T-cell (primary cell): ENCODE results near the gene TNS2. TPM values are rescaled to one million over a fixed set of nuclear protein-coding genes. Genes with fewer than 3 reads are reported as not detected.

Source experiments
- ATAC-seq, 4 experiments: fragments of 200-7000 bp in 3 of 4; fragments of 150-1000 bp in 1 of 4; cut with Tn5 transposase; replicated peaks in 1 of 4; 1 replicate in 3 of 4; 2 replicates in 1 of 4; pipeline ENCODE4 v1.10.0; 2021; ENCODE audit warnings: moderate library complexity in 3 of 4, mild to moderate bottlenecking in 2 of 4, moderate number of reproducible peaks in 1 of 4
- CTCF ChIA-PET, 2 donors: fragments of 300-600 bp; sonication (Branson Sonifier 250); formaldehyde crosslinking; loops; one replicate each; lab custom pipeline; 2022; ENCODE audit warnings: antibody characterized with exemption in 2 of 2; lab: Charles Lee
- POLR2A ChIA-PET, 2 donors: fragments of 300-600 bp; sonication (Branson Sonifier 250); formaldehyde crosslinking; loops; one replicate each; lab custom pipeline; 2022; ENCODE audit warnings: antibody characterized with exemption in 2 of 2; lab: Charles Lee
- DNase-seq, 35 experiments: peaks; one replicate each; pipeline versions ENCODE4 v3.0.0 to v3.0.0-alpha.2; 2013 to 2023
- H3K27ac ChIP-seq: one replicate; pipeline ENCODE4 v1.5.1; 2013; ENCODE audit warnings: low read length
- H3K27me3 ChIP-seq, 2 experiments: replicated peaks in 1 of 2; 1 replicate in 1 of 2; 2 replicates in 1 of 2; pipeline versions ENCODE4 v1.6.1 to v1.7.0; 2013; ENCODE audit warnings: low read length in 1 of 2, mixed read lengths in 1 of 2; ENCODE audit not compliant: control insufficient read depth in 2 of 2, insufficient read depth in 2 of 2; ENCODE audit errors: extremely low read depth in 1 of 2
- H3K36me3 ChIP-seq, 2 donors: 1 replicate in 1 of 2; 2 replicates in 1 of 2; pipeline versions ENCODE4 v1.6.1 to v1.7.0; 2013; ENCODE audit warnings: low read length in 1 of 2; ENCODE audit not compliant: control insufficient read depth in 2 of 2, insufficient read depth in 1 of 2; ENCODE audit errors: extremely low read depth in 1 of 2
- H3K4me1 ChIP-seq, 2 experiments: 1 replicate in 1 of 2; 2 replicates in 1 of 2; pipeline versions ENCODE4 v1.6.1 to v1.7.0; 2013; ENCODE audit warnings: low read length in 2 of 2, mixed read lengths in 1 of 2; ENCODE audit not compliant: insufficient read depth in 2 of 2, control insufficient read depth in 1 of 2; ENCODE audit errors: extremely low read depth in 1 of 2
- H3K4me3 ChIP-seq, 2 donors: 1 replicate in 1 of 2; 2 replicates in 1 of 2; pipeline versions ENCODE4 v1.5.1 to v1.7.0; 2013; ENCODE audit warnings: mild to moderate bottlenecking in 2 of 2, low read length in 1 of 2, moderate library complexity in 1 of 2; ENCODE audit not compliant: control insufficient read depth in 1 of 2; ENCODE audit errors: extremely low read depth in 1 of 2
- H3K9me3 ChIP-seq: 2 replicates; pipeline ENCODE4 v1.7.0; 2013
- H3K27ac Mint-ChIP-seq, 2 donors: one replicate each; pipeline ENCODE4 v1.8.0; 2020 to 2021; ENCODE audit warnings: mild to moderate bottlenecking in 2 of 2, mixed read lengths in 2 of 2
- H3K27me3 Mint-ChIP-seq, 2 donors: one replicate each; pipeline ENCODE4 v1.8.0; 2021 to 2022; ENCODE audit warnings: mixed read lengths in 2 of 2
- H3K36me3 Mint-ChIP-seq: one replicate; pipeline ENCODE4 v1.8.0; 2021; ENCODE audit warnings: mixed read lengths
- H3K4me1 Mint-ChIP-seq, 3 donors: one replicate each; pipeline ENCODE4 v1.8.0; 2020 to 2022; ENCODE audit warnings: mixed read lengths in 3 of 3, mild to moderate bottlenecking in 1 of 3
- H3K4me3 Mint-ChIP-seq, 3 donors: one replicate each; pipeline ENCODE4 v1.8.0; 2020 to 2022; ENCODE audit warnings: mild to moderate bottlenecking in 3 of 3, mixed read lengths in 3 of 3, moderate library complexity in 3 of 3
- H3K9me3 Mint-ChIP-seq, 3 donors: one replicate each; pipeline ENCODE4 v1.8.0; 2020 to 2022; ENCODE audit warnings: mixed read lengths in 3 of 3
- WGBS: methylation state at CpG from one replicate; pipeline ENCODE4 v1.1.5; 2013; ENCODE audit warnings: missing lambda C conversion rate; ENCODE audit not compliant: insufficient coverage; 5-methylcytosine and 5-hydroxymethylcytosine counted together
- total RNA-seq, 35 experiments: library from RNA in 6 of 35; stranded (reverse) in 6 of 35; fragments of 120-200 nt in 1 of 35; gene quantifications; one replicate each; pipeline versions ENCODE4 v1.2.1 to v1.2.4 and lab custom pipeline; 2013 to 2026

The TNS2 gene
- total RNA-seq, 5 donors from 2014 or later (not counting 1 experiment from before 2014, with no cell fraction given) = 2.5 to 5.1 (median 3.0) TPM

DNA sequence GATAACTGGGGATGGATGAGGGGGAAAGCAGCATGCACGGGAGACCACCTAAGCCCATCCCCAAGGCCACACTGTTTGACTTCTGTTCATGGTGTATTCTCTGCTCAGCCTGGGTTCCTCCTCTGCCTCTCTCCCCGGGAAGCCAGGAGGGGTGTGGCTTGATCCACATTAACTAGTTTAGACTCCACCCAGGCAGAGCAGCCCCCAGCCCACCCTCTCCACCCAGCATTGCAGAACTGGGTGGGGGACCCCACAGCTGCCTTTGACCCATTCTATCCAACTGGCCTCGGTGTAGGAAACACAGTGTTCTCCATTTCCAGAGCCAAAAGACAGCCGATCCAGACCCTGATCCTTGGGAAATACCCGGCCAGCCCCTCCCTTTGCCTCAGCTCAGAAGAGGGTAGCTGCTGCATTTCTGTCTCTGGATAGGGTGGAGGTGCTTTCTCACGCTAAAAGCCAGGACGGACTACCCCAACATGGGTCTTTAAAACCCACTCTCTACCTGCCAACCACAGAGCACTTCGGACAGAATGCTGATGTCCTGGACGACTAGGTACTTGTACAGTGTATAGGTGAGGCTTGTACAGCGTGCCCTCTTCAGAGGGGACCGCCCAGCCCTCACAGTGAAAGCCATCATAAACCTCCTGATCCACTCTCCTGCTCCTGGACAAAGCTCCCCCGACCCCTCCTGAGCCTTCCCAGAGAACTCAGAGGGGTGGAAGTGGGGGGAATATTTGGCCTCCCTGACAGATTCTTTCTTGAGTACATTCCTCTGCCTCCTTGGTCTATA is 20.0 kb downstream of the TNS2 start:
- H3K9me3 ChIP-seq = no peaks in the 10 kb centered on the region
- no peak for ATAC-seq
- no peak for DNase-seq
- no peaks in the 10 kb centered on the region for H3K27me3 ChIP-seq
- ChIA-PET POLR2A (no interaction called here), CTCF (no interaction called here)
- peaks cover 0 to 5% of the 10 kb centered on the region in 2 experiments for H3K4me1 ChIP-seq
- WGBS = 94% methylated on average over 2 of the region's 12 CpGs
- Mint-ChIP-seq H3K27me3 (no peaks in the 10 kb centered on the region), H3K36me3 (peaks cover 43% of the 10 kb centered on the region), H3K4me3 (no peak overlapping the region), H3K9me3 (no peaks in the 10 kb centered on the region), H3K27ac (peak overlapping the region; percentile 27 to 28), H3K4me1 (peaks cover 25 to 29% (median 26%) of the 10 kb centered on the region in 3 donors)
- no peak overlapping the region for H3K4me3 ChIP-seq
- peaks cover 12 to 78% of the 10 kb centered on the region in 2 donors for H3K36me3 ChIP-seq
- H3K27ac ChIP-seq = no peak overlapping the region

DNA sequence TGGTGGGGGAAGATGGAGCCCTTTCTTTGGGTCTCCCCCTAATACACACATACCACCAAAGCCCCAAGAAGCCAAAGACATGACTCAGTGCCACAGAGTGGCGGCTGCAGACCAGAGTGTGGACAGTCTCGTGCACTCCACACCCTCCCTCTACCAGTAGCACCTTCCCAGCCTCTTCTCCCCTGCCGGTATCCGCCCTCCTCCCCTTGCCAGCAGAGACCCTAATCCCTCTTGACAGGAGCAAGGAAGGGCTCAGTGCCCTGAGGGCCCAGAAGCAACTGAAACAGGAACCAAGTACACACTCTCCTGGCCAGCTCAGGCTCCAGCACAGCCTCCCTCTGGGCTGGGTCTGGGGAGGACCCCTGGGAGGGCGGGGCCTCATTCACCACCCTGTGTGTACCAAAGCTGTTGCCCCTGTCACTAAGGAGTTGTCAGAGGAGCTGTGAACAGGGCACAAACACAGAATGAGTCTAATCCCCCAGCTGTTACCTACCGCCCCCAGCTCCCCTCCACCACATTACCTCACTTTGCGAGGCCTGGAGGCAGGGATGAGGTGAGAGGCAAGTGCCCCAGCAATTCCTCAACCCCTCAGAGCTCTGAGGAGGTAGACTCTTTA is 21.1 kb downstream of the TNS2 start:
- WGBS = 86% methylated on average over 5 of the region's 7 CpGs
- no peak overlapping the region for H3K4me3 Mint-ChIP-seq
- peaks cover 26 to 31% (median 30%) of the 10 kb centered on the region in 3 donors for H3K4me1 Mint-ChIP-seq
- peak overlapping the region in 1 of 2 donors; percentile 28 for H3K27ac Mint-ChIP-seq
- Histone ChIP-seq H3K36me3 (peaks cover 12 to 78% of the 10 kb centered on the region in 2 donors), H3K4me3 (no peak overlapping the region), H3K9me3 (no peaks in the 10 kb centered on the region), H3K27me3 (no peaks in the 10 kb centered on the region), H3K27ac (no peak overlapping the region), H3K4me1 (peaks cover 0 to 3% of the 10 kb centered on the region in 2 experiments)
- ChIA-PET CTCF (interaction anchor here in 1 of 2 donors (0.8 kb wide), 1 partner anchor 28 kb away, joined by 3 read pairs; no protein-coding TSS in a partner anchor), POLR2A (interaction anchor here in 1 of 2 donors (0.6 to 0.7 kb wide), 2 partner anchors 97 to 389 kb away, joined by 4 to 5 read pairs; no protein-coding TSS in a partner anchor)
- no peaks in the 10 kb centered on the region for H3K9me3 Mint-ChIP-seq
- DNase-seq (no peak), ATAC-seq (no peak)
- peaks cover 47% of the 10 kb centered on the region for H3K36me3 Mint-ChIP-seq
- H3K27me3 Mint-ChIP-seq = no peaks in the 10 kb centered on the region

DNA sequence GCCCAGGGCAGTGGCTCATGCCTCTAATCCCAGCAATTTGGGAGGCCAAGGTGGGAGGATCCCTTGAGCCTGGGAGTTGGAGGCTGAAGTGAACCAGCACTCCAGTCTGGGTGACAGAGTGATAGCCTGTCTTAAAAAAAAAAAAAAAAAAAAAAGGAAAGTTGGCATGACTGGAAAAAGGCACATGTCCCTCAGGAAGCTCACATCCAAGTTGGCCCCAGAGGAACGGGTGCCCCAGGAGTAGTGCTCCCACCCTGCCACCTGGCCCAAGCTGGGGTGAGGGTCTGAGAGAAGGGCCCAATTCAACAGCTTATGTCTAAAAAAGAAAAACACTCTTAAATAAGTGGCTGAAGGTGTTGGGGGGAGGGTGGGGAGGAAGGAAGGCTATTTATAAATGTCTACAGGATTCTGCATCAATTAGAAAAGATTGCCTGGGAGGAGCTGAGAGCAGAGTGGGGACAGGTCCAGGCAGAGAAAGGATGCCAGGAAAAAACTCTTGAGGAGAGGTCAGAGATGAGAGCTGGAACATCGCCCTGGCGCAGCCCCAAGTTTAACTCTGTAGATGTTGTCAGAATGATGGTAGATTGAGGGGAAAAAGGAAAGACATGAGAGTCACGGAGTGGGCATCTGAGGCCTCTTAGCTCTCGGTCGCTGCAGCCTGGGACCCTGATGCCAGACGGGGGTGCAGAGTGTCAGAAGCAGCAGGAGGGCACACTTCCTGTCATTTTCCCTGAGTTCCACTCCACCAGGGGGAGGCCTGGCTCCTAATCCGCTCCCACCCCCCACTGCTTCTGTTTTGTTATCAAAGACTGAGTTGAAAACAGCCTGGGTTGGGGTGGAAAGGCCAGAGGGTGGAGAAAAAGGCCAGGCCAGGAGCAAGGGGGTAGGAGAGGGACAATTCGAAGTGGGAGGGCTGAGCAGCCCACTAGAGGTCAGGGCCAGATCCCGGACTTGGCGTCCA is 22.0 kb downstream of the TNS2 start:
- Mint-ChIP-seq H3K27ac (peak overlapping the region in 1 of 2 donors; percentile 16), H3K36me3 (peaks cover 42% of the 10 kb centered on the region), H3K4me1 (peaks cover 30 to 33% (median 33%) of the 10 kb centered on the region in 3 donors), H3K9me3 (no peaks in the 10 kb centered on the region), H3K27me3 (no peaks in the 10 kb centered on the region), H3K4me3 (no peak overlapping the region)
- DNase-seq (no peak), ATAC-seq (no peak)
- ChIA-PET CTCF (interaction anchor here (0.6 to 0.8 kb wide), 5 partner anchors 28 to 653 kb away, joined by 3 to 4 read pairs (median 3); partner anchors contain the start of genes AAAS (in 1 of the 2) and SOAT2 (in 1 of the 2)), POLR2A (interaction anchor here in 1 of 2 donors (0.6 to 0.7 kb wide), 2 partner anchors 96 to 388 kb away, joined by 4 to 5 read pairs; no protein-coding TSS in a partner anchor)
- Histone ChIP-seq H3K9me3 (no peaks in the 10 kb centered on the region), H3K4me1 (peaks cover 0 to 5% of the 10 kb centered on the region in 2 experiments), H3K4me3 (no peak overlapping the region), H3K27me3 (no peaks in the 10 kb centered on the region), H3K36me3 (peaks cover 14 to 78% of the 10 kb centered on the region in 2 donors), H3K27ac (no peak overlapping the region)
- WGBS = 100% methylated on average over 2 of the region's 11 CpGs

DNA sequence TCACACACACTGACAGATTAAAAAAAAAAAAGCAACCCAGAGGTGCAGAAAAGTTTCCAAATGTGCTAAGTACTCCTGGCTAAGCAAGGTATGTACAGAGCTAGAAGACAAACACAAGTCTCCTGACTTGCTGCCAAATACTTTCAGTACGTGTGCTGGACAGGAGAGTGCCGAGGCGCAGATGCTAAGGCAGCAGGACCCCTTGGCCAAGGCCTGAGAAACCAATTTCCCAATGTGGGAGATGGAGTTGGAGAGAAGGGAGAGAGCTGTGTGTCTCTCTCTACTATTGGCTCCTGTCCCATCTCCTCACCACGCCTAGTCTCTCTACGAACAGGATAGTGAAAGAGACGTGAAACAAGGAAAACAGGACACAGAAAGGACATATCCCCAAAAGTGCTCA is 24.0 kb downstream of the TNS2 start:
- H3K36me3 Mint-ChIP-seq = peaks cover 42% of the 10 kb centered on the region
- Histone ChIP-seq H3K4me1 (peaks cover 3 to 25% of the 10 kb centered on the region in 2 experiments), H3K27ac (no peak overlapping the region), H3K36me3 (peaks cover 3 to 70% of the 10 kb centered on the region in 2 donors), H3K4me3 (no peak overlapping the region), H3K27me3 (no peaks in the 10 kb centered on the region), H3K9me3 (no peaks in the 10 kb centered on the region)
- H3K4me1 Mint-ChIP-seq = peaks cover 50 to 52% (median 51%) of the 10 kb centered on the region in 3 donors
- ChIA-PET CTCF (interaction anchor here in 1 of 2 donors (0.7 to 1.6 kb wide), 2 partner anchors 25 to 72 kb away, joined by 3 to 12 read pairs; no protein-coding TSS in a partner anchor), POLR2A (interaction anchor here in 1 of 2 donors (0.7 kb wide), 1 partner anchor 799 kb away, joined by 8 read pairs; no protein-coding TSS in a partner anchor)
- H3K4me3 Mint-ChIP-seq = no peak overlapping the region
- H3K27me3 Mint-ChIP-seq = no peaks in the 10 kb centered on the region
- ATAC-seq (no peak), DNase-seq (no peak)
- H3K27ac Mint-ChIP-seq = no peak overlapping the region
- WGBS = 85% methylated on average over 3 of the region's 6 CpGs
- H3K9me3 Mint-ChIP-seq = no peaks in the 10 kb centered on the region

DNA sequence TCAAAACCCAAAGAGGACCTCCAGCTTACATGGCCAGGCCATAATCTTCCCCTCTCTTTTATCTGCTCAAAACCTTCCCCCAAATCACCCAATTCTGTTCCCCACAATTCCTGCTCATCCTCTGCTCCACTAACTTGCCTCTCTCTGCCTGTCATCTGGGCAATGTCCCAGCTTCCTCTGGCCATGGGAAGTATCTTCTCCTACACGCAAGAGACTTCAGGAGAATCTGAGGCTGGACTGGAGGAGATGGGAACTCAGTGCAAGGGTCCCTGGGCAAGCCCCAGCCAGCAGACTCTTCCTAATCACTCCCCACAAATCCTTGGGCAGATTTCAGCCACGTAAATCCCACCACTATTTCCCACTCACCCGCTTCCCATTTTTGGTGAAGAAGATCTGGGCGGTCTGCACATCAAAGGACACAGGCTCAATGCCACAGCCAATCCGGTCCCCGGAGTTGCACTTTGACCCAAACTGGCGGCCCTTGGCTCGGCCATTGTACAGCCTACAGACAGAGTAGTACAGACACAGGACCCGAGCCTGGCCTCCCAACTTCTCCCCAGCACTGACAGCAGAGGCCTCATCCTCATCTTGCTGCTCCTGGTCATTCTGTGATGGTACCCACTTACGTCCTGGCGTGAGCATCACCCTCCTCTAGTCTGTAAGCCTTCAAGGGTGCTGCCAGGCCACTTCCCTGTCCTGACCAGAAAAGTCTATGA is 24.6 kb downstream of the TNS2 start:
- Histone ChIP-seq H3K36me3 (peaks cover 3 to 69% of the 10 kb centered on the region in 2 donors), H3K4me3 (no peak overlapping the region), H3K27me3 (no peaks in the 10 kb centered on the region), H3K9me3 (no peaks in the 10 kb centered on the region), H3K27ac (no peak overlapping the region), H3K4me1 (peaks cover 3 to 26% of the 10 kb centered on the region in 2 experiments)
- ChIA-PET POLR2A (interaction anchor here in 1 of 2 donors (0.7 kb wide), 1 partner anchor 799 kb away, joined by 8 read pairs; no protein-coding TSS in a partner anchor), CTCF (interaction anchor here in 1 of 2 donors (0.7 to 1.6 kb wide), 2 partner anchors 24 to 71 kb away, joined by 3 to 12 read pairs; no protein-coding TSS in a partner anchor)
- Mint-ChIP-seq H3K9me3 (no peaks in the 10 kb centered on the region), H3K4me1 (peaks cover 54 to 56% (median 56%) of the 10 kb centered on the region in 3 donors), H3K4me3 (no peak overlapping the region), H3K27me3 (no peaks in the 10 kb centered on the region), H3K36me3 (peaks cover 42% of the 10 kb centered on the region), H3K27ac (no peak overlapping the region)
- ATAC-seq = no peak
- no peak for DNase-seq
- WGBS = 95% methylated on average over 6 of the region's 11 CpGs
